HepG2 (cell line): ENCODE results near the gene THSD4. TPM values are rescaled to one million over a fixed set of nuclear protein-coding genes. Genes with fewer than 3 reads are reported as not detected.

Source experiments
- E2F5 ChIP-seq: sonication (generic); formaldehyde crosslinking; conservative IDR thresholded peaks from 2 replicates; pipeline ENCODE4 v1.4.0; 2020; ENCODE audit warnings: missing genetic modification reagents
- GFI1 ChIP-seq: sonication (generic); formaldehyde crosslinking; IDR thresholded peaks from 2 replicates; pipeline ENCODE4 v1.5.0; 2020; ENCODE audit warnings: missing genetic modification reagents, mild to moderate bottlenecking, borderline replicate concordance
- HDAC1 ChIP-seq: sonication (generic); formaldehyde crosslinking; IDR thresholded peaks from 2 replicates; pipeline ENCODE4 v1.5.1; 2020; ENCODE audit warnings: mild to moderate bottlenecking, missing genetic modification reagents
- HMGA1 ChIP-seq: sonication (generic); formaldehyde crosslinking; conservative IDR thresholded peaks from 2 replicates; pipeline ENCODE4 v1.4.0; 2020; ENCODE audit warnings: missing genetic modification reagents
- HNF4A ChIP-seq: sonication (generic); formaldehyde crosslinking; IDR thresholded peaks from 2 replicates; pipeline ENCODE4 v1.4.0; 2020; ENCODE audit warnings: missing genetic modification reagents
- MXD4 ChIP-seq: IDR thresholded peaks from 2 replicates; pipeline ENCODE4 v1.6.1; 2016; ENCODE audit warnings: mild to moderate bottlenecking, missing biosample characterization, missing genetic modification reagents
- NR2F1 ChIP-seq, 2 experiments: fragments of 450-650 bp in 1 of 2; formaldehyde crosslinking in 1 of 2; IDR thresholded peaks; 2 replicates each; pipeline versions ENCODE4 v1.5.0 to v1.6.1; 2016 to 2020; ENCODE audit warnings: mild to moderate bottlenecking in 1 of 2, missing compliant biosample characterization in 1 of 2, missing genetic modification reagents in 1 of 2, moderate library complexity in 1 of 2
- PLRG1 ChIP-seq: fragments of 450-650 bp; conservative IDR thresholded peaks from 2 replicates; pipeline ENCODE4 v1.6.1; 2016
- POGZ ChIP-seq: sonication (generic); formaldehyde crosslinking; IDR thresholded peaks from 2 replicates; pipeline ENCODE4 v1.4.0; 2020; ENCODE audit warnings: mild to moderate bottlenecking, missing genetic modification reagents
- POLR2A ChIP-seq, 2 experiments: IDR thresholded peaks; 2 replicates each; pipeline ENCODE4 v1.6.1; 2011; ENCODE audit warnings: low read depth in 2 of 2, low read length in 2 of 2, mild to moderate bottlenecking in 1 of 2, moderate library complexity in 1 of 2; ENCODE audit not compliant: insufficient read depth in 1 of 2
- RFXAP ChIP-seq: sonication (generic); formaldehyde crosslinking; IDR thresholded peaks from 2 replicates; pipeline ENCODE4 v1.4.0; 2020; ENCODE audit warnings: missing genetic modification reagents, borderline replicate concordance
- SIX1 ChIP-seq: sonication (generic); formaldehyde crosslinking; IDR thresholded peaks from 2 replicates; pipeline ENCODE4 v1.4.0; 2020; ENCODE audit warnings: missing genetic modification reagents, borderline replicate concordance
- YEATS4 ChIP-seq: sonication (generic); formaldehyde crosslinking; IDR thresholded peaks from 2 replicates; pipeline ENCODE4 v1.4.0; 2020; ENCODE audit warnings: missing genetic modification reagents, borderline replicate concordance
- ZNF44 ChIP-seq: sonication (generic); formaldehyde crosslinking; IDR thresholded peaks from 2 replicates; pipeline ENCODE4 v1.5.1; 2020; ENCODE audit warnings: mild to moderate bottlenecking, missing genetic modification reagents
- ZNF549 ChIP-seq: sonication (generic); formaldehyde crosslinking; IDR thresholded peaks from 2 replicates; pipeline ENCODE4 v1.5.0; 2020; ENCODE audit warnings: missing genetic modification reagents
- ZNF569 ChIP-seq: sonication (generic); formaldehyde crosslinking; IDR thresholded peaks from 2 replicates; pipeline ENCODE4 v1.5.0; 2020; ENCODE audit warnings: mild to moderate bottlenecking, missing genetic modification reagents, moderate library complexity, borderline replicate concordance
- ZNF570 ChIP-seq: sonication (generic); formaldehyde crosslinking; IDR thresholded peaks from 2 replicates; pipeline ENCODE4 v1.4.0; 2020; ENCODE audit warnings: mild to moderate bottlenecking, missing genetic modification reagents, borderline replicate concordance
- ZNF720 ChIP-seq: sonication (generic); formaldehyde crosslinking; IDR thresholded peaks from 2 replicates; pipeline ENCODE4 v1.4.0; 2020; ENCODE audit warnings: missing genetic modification reagents
- ZNF747 ChIP-seq: sonication (generic); formaldehyde crosslinking; IDR thresholded peaks from 2 replicates; pipeline ENCODE4 v1.8.1; 2023; ENCODE audit warnings: missing genetic modification reagents, mild to moderate bottlenecking, borderline replicate concordance
- ZNF777 ChIP-seq: sonication (generic); formaldehyde crosslinking; IDR thresholded peaks from 2 replicates; pipeline ENCODE4 v1.4.0; 2020; ENCODE audit warnings: missing genetic modification reagents
- ZNF792 ChIP-seq: IDR thresholded peaks from 2 replicates; pipeline ENCODE4 v1.6.1; 2016
- ZSCAN31 ChIP-seq: sonication (generic); formaldehyde crosslinking; IDR thresholded peaks from 2 replicates; pipeline ENCODE4 v1.5.0; 2020; ENCODE audit warnings: low read depth, mild to moderate bottlenecking, missing genetic modification reagents
- polyA plus RNA-seq, 8 experiments: library from polyadenylated mRNA; depleted of rRNA in 3 of 8; stranded (reverse) in 7 of 8; unstranded in 1 of 8; fragments of >200 nt; fragmentation: Illumina TruSeq in 4 of 8; extraction: Trizol in 4 of 8; gene quantifications; 2 replicates each; pipeline versions ENCODE4 v1.2.1 to v1.2.3, GENCODE V29; 2011 to 2016; ENCODE audit warnings: low read depth in 4 of 8, missing spikeins in 1 of 8, mixed read lengths in 1 of 8; ENCODE audit not compliant: insufficient read depth in 1 of 8
- total RNA-seq, 5 experiments: library from RNA; depleted of rRNA; stranded (reverse); fragments of >200 nt; fragmentation: Illumina TruSeq; extraction: Trizol; gene quantifications; 2 replicates each; pipeline ENCODE4 v1.2.3, GENCODE V29; 2016; ENCODE audit warnings: low read depth in 1 of 5
- TF ChIP-seq, protein P1 (sequence below): sonication (generic); formaldehyde crosslinking; conservative IDR thresholded peaks from 2 replicates; pipeline ENCODE4 v1.4.0; 2020; ENCODE audit warnings: mild to moderate bottlenecking, missing genetic modification reagents, moderate library complexity
- TF ChIP-seq, protein P2 (sequence below): sonication (generic); formaldehyde crosslinking; IDR thresholded peaks from 2 replicates; pipeline ENCODE4 v1.4.0; 2020; ENCODE audit warnings: missing genetic modification reagents
- TF ChIP-seq, protein P3 (sequence below): IDR thresholded peaks from 2 replicates; pipeline ENCODE4 v1.6.1; 2016; ENCODE audit warnings: mild to moderate bottlenecking

Gene THSD4
- total and polyA plus RNA-seq, 2 of the 13 experiments (the other 11 are each of a cell fraction or from before 2014, with no cell fraction given), result 0.07 to 0.21 TPM

DNA sequence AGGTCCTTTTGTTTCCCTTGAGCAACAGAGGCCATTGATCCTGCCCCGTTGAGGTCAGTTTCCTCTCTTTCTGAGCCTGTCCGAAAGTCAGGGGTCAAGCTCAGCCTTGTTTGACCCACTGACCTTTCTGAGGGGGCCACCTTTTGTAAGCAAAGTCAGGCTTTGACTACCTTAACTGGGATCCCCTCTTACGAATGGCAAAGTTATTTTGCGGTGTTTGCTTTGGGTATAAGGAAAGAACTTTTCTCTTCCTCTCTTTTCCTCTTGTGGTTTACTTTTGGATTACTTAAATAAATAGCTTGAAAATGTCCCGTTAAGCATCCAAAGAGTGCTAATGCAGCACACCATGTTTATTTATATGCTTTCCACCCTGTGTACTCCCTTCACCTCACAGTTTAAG, 340.6 kb downstream of the THSD4 start (continued):
- TF ChIP-seq, protein P1, sequence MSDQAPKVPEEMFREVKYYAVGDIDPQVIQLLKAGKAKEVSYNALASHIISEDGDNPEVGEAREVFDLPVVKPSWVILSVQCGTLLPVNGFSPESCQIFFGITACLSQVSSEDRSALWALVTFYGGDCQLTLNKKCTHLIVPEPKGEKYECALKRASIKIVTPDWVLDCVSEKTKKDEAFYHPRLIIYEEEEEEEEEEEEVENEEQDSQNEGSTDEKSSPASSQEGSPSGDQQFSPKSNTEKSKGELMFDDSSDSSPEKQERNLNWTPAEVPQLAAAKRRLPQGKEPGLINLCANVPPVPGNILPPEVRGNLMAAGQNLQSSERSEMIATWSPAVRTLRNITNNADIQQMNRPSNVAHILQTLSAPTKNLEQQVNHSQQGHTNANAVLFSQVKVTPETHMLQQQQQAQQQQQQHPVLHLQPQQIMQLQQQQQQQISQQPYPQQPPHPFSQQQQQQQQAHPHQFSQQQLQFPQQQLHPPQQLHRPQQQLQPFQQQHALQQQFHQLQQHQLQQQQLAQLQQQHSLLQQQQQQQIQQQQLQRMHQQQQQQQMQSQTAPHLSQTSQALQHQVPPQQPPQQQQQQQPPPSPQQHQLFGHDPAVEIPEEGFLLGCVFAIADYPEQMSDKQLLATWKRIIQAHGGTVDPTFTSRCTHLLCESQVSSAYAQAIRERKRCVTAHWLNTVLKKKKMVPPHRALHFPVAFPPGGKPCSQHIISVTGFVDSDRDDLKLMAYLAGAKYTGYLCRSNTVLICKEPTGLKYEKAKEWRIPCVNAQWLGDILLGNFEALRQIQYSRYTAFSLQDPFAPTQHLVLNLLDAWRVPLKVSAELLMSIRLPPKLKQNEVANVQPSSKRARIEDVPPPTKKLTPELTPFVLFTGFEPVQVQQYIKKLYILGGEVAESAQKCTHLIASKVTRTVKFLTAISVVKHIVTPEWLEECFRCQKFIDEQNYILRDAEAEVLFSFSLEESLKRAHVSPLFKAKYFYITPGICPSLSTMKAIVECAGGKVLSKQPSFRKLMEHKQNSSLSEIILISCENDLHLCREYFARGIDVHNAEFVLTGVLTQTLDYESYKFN (CRISPR knock-in tag), result peak; percentile 78
- TF ChIP-seq MXD4 (CRISPR knock-in tag) (no peak), ZNF44 (CRISPR knock-in tag) (no peak), RFXAP (CRISPR knock-in tag) (no peak), ZNF570 (no peak), ZNF569 (CRISPR knock-in tag) (no peak), POLR2A (IDR thresholded peaks at IDR 0.05; ENCODE audit: insufficient read depth in 1 of 2, low read depth in 2 of 2, low read length in 2 of 2) (no peak), E2F5 (no peak), SIX1 (CRISPR knock-in tag) (peak; percentile 21; the same call in 1 of the 2 replicates), PLRG1 (no peak), POGZ (CRISPR knock-in tag) (peak; percentile 28; the same call in 1 of the 2 replicates), GFI1 (CRISPR knock-in tag) (peak; percentile 92), HNF4A (CRISPR knock-in tag) (peak; percentile 58), ZSCAN31 (CRISPR knock-in tag) (no peak), NR2F1 (CRISPR knock-in tag; IDR thresholded peaks at IDR 0.05) (peak; percentile 93 to 96), HMGA1 (CRISPR knock-in tag) (no peak), YEATS4 (CRISPR knock-in tag) (no peak), ZNF549 (no peak), ZNF792 (CRISPR knock-in tag) (no peak), ZNF720 (CRISPR knock-in tag) (no peak), ZNF747 (no peak), ZNF777 (no peak), HDAC1 (CRISPR knock-in tag) (peak; percentile 83)
- TF ChIP-seq, protein P2, sequence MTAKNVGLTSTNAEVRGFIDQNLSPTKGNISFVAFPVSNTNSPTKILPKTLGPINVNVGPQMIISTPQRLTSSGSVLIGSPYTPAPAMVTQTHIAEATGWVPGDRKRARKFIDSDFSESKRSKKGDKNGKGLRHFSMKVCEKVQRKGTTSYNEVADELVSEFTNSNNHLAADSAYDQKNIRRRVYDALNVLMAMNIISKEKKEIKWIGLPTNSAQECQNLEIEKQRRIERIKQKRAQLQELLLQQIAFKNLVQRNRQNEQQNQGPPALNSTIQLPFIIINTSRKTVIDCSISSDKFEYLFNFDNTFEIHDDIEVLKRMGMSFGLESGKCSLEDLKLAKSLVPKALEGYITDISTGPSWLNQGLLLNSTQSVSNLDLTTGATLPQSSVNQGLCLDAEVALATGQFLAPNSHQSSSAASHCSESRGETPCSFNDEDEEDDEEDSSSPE, result no peak
- TF ChIP-seq, protein P3, sequence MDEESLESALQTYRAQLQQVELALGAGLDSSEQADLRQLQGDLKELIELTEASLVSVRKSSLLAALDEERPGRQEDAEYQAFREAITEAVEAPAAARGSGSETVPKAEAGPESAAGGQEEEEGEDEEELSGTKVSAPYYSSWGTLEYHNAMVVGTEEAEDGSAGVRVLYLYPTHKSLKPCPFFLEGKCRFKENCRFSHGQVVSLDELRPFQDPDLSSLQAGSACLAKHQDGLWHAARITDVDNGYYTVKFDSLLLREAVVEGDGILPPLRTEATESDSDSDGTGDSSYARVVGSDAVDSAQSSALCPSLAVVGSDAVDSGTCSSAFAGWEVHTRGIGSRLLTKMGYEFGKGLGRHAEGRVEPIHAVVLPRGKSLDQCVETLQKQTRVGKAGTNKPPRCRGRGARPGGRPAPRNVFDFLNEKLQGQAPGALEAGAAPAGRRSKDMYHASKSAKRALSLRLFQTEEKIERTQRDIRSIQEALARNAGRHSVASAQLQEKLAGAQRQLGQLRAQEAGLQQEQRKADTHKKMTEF (CRISPR knock-in tag), result peak; percentile 60
